Calu3 (cell line): ENCODE measurements around the gene SH3TC2. TPM values are rescaled to one million over a fixed set of nuclear protein-coding genes. Genes with fewer than 3 reads are reported as not detected.

ENCODE experiments used
- BruUV-seq: library from RNA; stranded (reverse); fragments of 400-500 nt; replicated peaks from 2 replicates; lab custom pipeline; 2021; lab: Mats Ljungman, UMichigan
- CTCF ChIA-PET: fragments of 300-600 bp; sonication (Branson Sonifier 250); formaldehyde crosslinking; loops from one replicate; lab custom pipeline; 2022; ENCODE audit warnings: antibody characterized with exemption; lab: Charles Lee
- DNase-seq: peaks from one replicate; pipeline ENCODE4 v3.0.0; 2022
- H3K27ac Mint-ChIP-seq: one replicate; pipeline ENCODE4 v1.8.0; 2022; ENCODE audit warnings: mixed read lengths; ENCODE audit not compliant: unreplicated experiment
- H3K27me3 Mint-ChIP-seq: one replicate; pipeline ENCODE4 v1.8.0; 2022; ENCODE audit warnings: mixed read lengths; ENCODE audit not compliant: unreplicated experiment
- H3K36me3 Mint-ChIP-seq: one replicate; pipeline ENCODE4 v1.8.0; 2022; ENCODE audit warnings: mild to moderate bottlenecking, moderate library complexity, mixed read lengths; ENCODE audit not compliant: insufficient read depth, unreplicated experiment
- H3K4me1 Mint-ChIP-seq: one replicate; pipeline ENCODE4 v1.8.0; 2022; ENCODE audit warnings: mild to moderate bottlenecking, low read depth, mixed read lengths; ENCODE audit not compliant: unreplicated experiment
- H3K4me3 Mint-ChIP-seq: one replicate; pipeline ENCODE4 v1.8.0; 2022; ENCODE audit warnings: mild to moderate bottlenecking, low read depth, moderate library complexity, mixed read lengths; ENCODE audit not compliant: unreplicated experiment
- H3K9me3 Mint-ChIP-seq: one replicate; pipeline ENCODE4 v1.8.0; 2022; ENCODE audit warnings: low read depth, mixed read lengths; ENCODE audit not compliant: unreplicated experiment
- CTCF ChIP-seq: fragments of 200-600 bp; IDR thresholded peaks from one replicate; pipeline ENCODE4 v1.8.0; 2022; ENCODE audit warnings: antibody characterized with exemption; ENCODE audit not compliant: unreplicated experiment
- intact Hi-C: fragments of 100-400 bp; cut with micrococcal nuclease; formaldehyde crosslinking; loops from one replicate; pipeline ENCODE4 v1.10.0; 2022; ENCODE audit not compliant: unreplicated experiment
- total RNA-seq: library from RNA; stranded (reverse); gene quantifications from 2 replicates; pipeline ENCODE4 v1.2.3, GENCODE V29; 2022

SH3TC2 gene
- total RNA-seq, 1 experiment from 2014 or later: 60.3 TPM

GRCh38 chr5:149028984-149029383 lies 33.9 kb downstream of the SH3TC2 start:
- TF ChIP-seq CTCF: no peak
- DNase-seq: no peak
- CTCF ChIA-PET: interaction anchor here (2.4 kb wide), 1 partner anchor 86 kb away, joined by 5 read pairs; no protein-coding TSS in a partner anchor
- peaks cover 15% of the 10 kb centered on the region for H3K4me1 Mint-ChIP-seq
- intact Hi-C loops: no loop called here
- BruUV-seq: no TSS peak
- no peaks in the 10 kb centered on the region for H3K27me3 Mint-ChIP-seq
- no peak overlapping the region for H3K4me3 Mint-ChIP-seq
- H3K36me3 Mint-ChIP-seq: peaks cover 11% of the 10 kb centered on the region
- no peaks in the 10 kb centered on the region for H3K9me3 Mint-ChIP-seq
- no peak overlapping the region for H3K27ac Mint-ChIP-seq

- H3K27me3 Mint-ChIP-seq: no peaks in the 10 kb centered on the region
- TF ChIP-seq CTCF: no peak
- H3K4me1 Mint-ChIP-seq: peaks cover 18% of the 10 kb centered on the region
- intact Hi-C loops: no loop called here
- no peak overlapping the region for H3K27ac Mint-ChIP-seq
- H3K9me3 Mint-ChIP-seq: no peaks in the 10 kb centered on the region
- no TSS peak for BruUV-seq
- no peak overlapping the region for H3K4me3 Mint-ChIP-seq
- H3K36me3 Mint-ChIP-seq: peaks cover 11% of the 10 kb centered on the region
- CTCF ChIA-PET: interaction anchor here (2.4 kb wide), 1 partner anchor 87 kb away, joined by 5 read pairs; no protein-coding TSS in a partner anchor
- DNase-seq: no peak
Observed at GRCh38 chr5:149028161-149028560, 34.7 kb downstream of the SH3TC2 start.

GRCh38 chr5:149027636-149028035 lies 35.2 kb downstream of the SH3TC2 start:
- Mint-ChIP-seq H3K4me3 (no peak overlapping the region), H3K9me3 (no peaks in the 10 kb centered on the region), H3K4me1 (peaks cover 18% of the 10 kb centered on the region), H3K27ac (no peak overlapping the region), H3K36me3 (peaks cover 11% of the 10 kb centered on the region), H3K27me3 (no peaks in the 10 kb centered on the region)
- intact Hi-C loops: no loop called here
- no TSS peak for BruUV-seq
- no peak for DNase-seq
- CTCF ChIA-PET: interaction anchor here (2.4 kb wide), 1 partner anchor 87 kb away, joined by 5 read pairs; no protein-coding TSS in a partner anchor
- TF ChIP-seq CTCF: no peak

- CTCF ChIA-PET: interaction anchor here (0.8 to 1.9 kb wide), 5 partner anchors 11 to 294 kb away, joined by 3 to 9 read pairs (median 5); no protein-coding TSS in a partner anchor
- peaks cover 7% of the 10 kb centered on the region for H3K36me3 Mint-ChIP-seq
- BruUV-seq: no TSS peak
- no peaks in the 10 kb centered on the region for H3K9me3 Mint-ChIP-seq
- H3K4me3 Mint-ChIP-seq: no peak overlapping the region
- intact Hi-C loops: no loop called here
- peak overlapping the region; percentile 19 for H3K27ac Mint-ChIP-seq
- peaks cover 31% of the 10 kb centered on the region for H3K4me1 Mint-ChIP-seq
- no peaks in the 10 kb centered on the region for H3K27me3 Mint-ChIP-seq
- no peak for DNase-seq
- TF ChIP-seq CTCF: no peak
Observed at GRCh38 chr5:149024943-149025342, 37.9 kb downstream of the SH3TC2 start.
